H9 (cell line): Measurements from ENCODE around the gene RASL12. TPM values are rescaled to one million over a fixed set of nuclear protein-coding genes. Genes with fewer than 3 reads are reported as not detected.

Source experiments
- DNase-seq: peaks from one replicate; pipeline ENCODE4 v3.0.0-alpha.2; 2017
- H2AFZ ChIP-seq: one replicate; pipeline ENCODE4 v1.6.1; 2013; ENCODE audit warnings: mild to moderate bottlenecking, low read length, control low read depth, moderate library complexity
- H2AK5ac ChIP-seq: 2 replicates; pipeline ENCODE4 v1.6.1; 2013; ENCODE audit warnings: low read length, control low read depth, mixed read lengths; ENCODE audit not compliant: insufficient read length
- H2BK120ac ChIP-seq: one replicate; pipeline ENCODE4 v1.6.1; 2013; ENCODE audit warnings: low read depth, mild to moderate bottlenecking, low read length, control low read depth, inconsistent platforms; ENCODE audit not compliant: poor library complexity, severe bottlenecking
- H2BK12ac ChIP-seq: 2 replicates; pipeline ENCODE4 v1.6.1; 2013; ENCODE audit warnings: low read length, control low read depth, mixed read lengths, low read depth; ENCODE audit not compliant: insufficient read length
- H2BK15ac ChIP-seq: 2 replicates; pipeline ENCODE4 v1.6.1; 2013; ENCODE audit warnings: low read depth, low read length, control low read depth
- H2BK20ac ChIP-seq: one replicate; pipeline ENCODE4 v1.6.1; 2013; ENCODE audit warnings: low read depth, mild to moderate bottlenecking, low read length, control low read depth, inconsistent platforms; ENCODE audit not compliant: poor library complexity, severe bottlenecking
- H2BK5ac ChIP-seq: 2 replicates; pipeline ENCODE4 v1.6.1; 2013; ENCODE audit warnings: low read length, control low read depth, mixed read lengths; ENCODE audit not compliant: insufficient read length
- H3K14ac ChIP-seq: 2 replicates; pipeline ENCODE4 v1.6.1; 2013; ENCODE audit warnings: low read length, control low read depth; ENCODE audit not compliant: insufficient read depth
- H3K18ac ChIP-seq: 2 replicates; pipeline ENCODE4 v1.6.1; 2013; ENCODE audit warnings: low read depth, mild to moderate bottlenecking, mixed read lengths, low read length, control low read depth; ENCODE audit not compliant: insufficient read length
- H3K23ac ChIP-seq: 2 replicates; pipeline ENCODE4 v1.6.1; 2013; ENCODE audit warnings: low read length, control low read depth, mixed read lengths, low read depth; ENCODE audit not compliant: insufficient read length
- H3K23me2 ChIP-seq: 2 replicates; pipeline ENCODE4 v1.6.1; 2013; ENCODE audit warnings: low read depth, mild to moderate bottlenecking, mixed read lengths, low read length, control low read depth; ENCODE audit not compliant: insufficient read length, poor library complexity, severe bottlenecking
- H3K27ac ChIP-seq: 2 replicates; pipeline ENCODE4 v1.5.1; 2013; ENCODE audit warnings: low read length, control low read depth, mixed read lengths, low read depth; ENCODE audit not compliant: insufficient read length
- H3K27me3 ChIP-seq: 2 replicates; pipeline ENCODE4 v1.6.1; 2013; ENCODE audit warnings: low read length, control low read depth, inconsistent platforms; ENCODE audit not compliant: insufficient read depth
- H3K4ac ChIP-seq: 2 replicates; pipeline ENCODE4 v1.6.1; 2013; ENCODE audit warnings: low read depth, mild to moderate bottlenecking, control low read depth, inconsistent platforms, low read length, moderate library complexity
- H3K4me1 ChIP-seq: 2 replicates; pipeline ENCODE4 v1.6.1; 2013; ENCODE audit warnings: low read length, control low read depth, inconsistent platforms; ENCODE audit not compliant: insufficient read depth
- H3K4me2 ChIP-seq: 2 replicates; pipeline ENCODE4 v1.6.1; 2013; ENCODE audit warnings: low read length, control low read depth, mixed read lengths; ENCODE audit not compliant: insufficient read length, insufficient read depth
- H3K56ac ChIP-seq: 2 replicates; pipeline ENCODE4 v1.6.1; 2013; ENCODE audit warnings: low read depth, mild to moderate bottlenecking, mixed read lengths, low read length, control low read depth; ENCODE audit not compliant: insufficient read length
- H3K79me1 ChIP-seq: 2 replicates; pipeline ENCODE4 v1.6.1; 2013; ENCODE audit warnings: low read depth, mild to moderate bottlenecking, moderate library complexity, low read length, control low read depth, inconsistent platforms; ENCODE audit not compliant: insufficient read depth, poor library complexity, severe bottlenecking
- H3K79me2 ChIP-seq: 2 replicates; pipeline ENCODE4 v1.6.1; 2013; ENCODE audit warnings: low read length, control low read depth, inconsistent platforms; ENCODE audit not compliant: insufficient read depth
- H3K9ac ChIP-seq: 2 replicates; pipeline ENCODE4 v1.6.1; 2013; ENCODE audit warnings: low read length, control low read depth, mixed read lengths; ENCODE audit not compliant: insufficient read length; ENCODE audit errors: extremely low read depth
- H3K9me3 ChIP-seq: one replicate; pipeline ENCODE4 v1.6.1; 2013; ENCODE audit warnings: low read depth, low read length, inconsistent platforms; ENCODE audit not compliant: control insufficient read depth
- H3T11ph ChIP-seq: one replicate; pipeline ENCODE4 v1.6.1; 2013; ENCODE audit warnings: mild to moderate bottlenecking, low read length, control low read depth, inconsistent platforms
- H4K20me1 ChIP-seq: one replicate; pipeline ENCODE4 v1.6.1; 2013; ENCODE audit not compliant: control insufficient read depth, insufficient read length, insufficient read depth
- H4K5ac ChIP-seq: 2 replicates; pipeline ENCODE4 v1.6.1; 2013; ENCODE audit warnings: low read depth, mild to moderate bottlenecking, mixed read lengths, low read length, control low read depth; ENCODE audit not compliant: insufficient read length
- H4K8ac ChIP-seq: replicated peaks from 2 replicates; pipeline ENCODE4 v1.6.1; 2013; ENCODE audit warnings: low read length, control low read depth, mixed read lengths, low read depth; ENCODE audit not compliant: insufficient read length
- H4K91ac ChIP-seq: 2 replicates; pipeline ENCODE4 v1.6.1; 2013; ENCODE audit warnings: low read depth, mild to moderate bottlenecking, moderate library complexity, mixed read lengths, low read length, control low read depth; ENCODE audit not compliant: insufficient read length
- H3K27ac Mint-ChIP-seq, 3 experiments: 2 replicates in 2 of 3; 3 replicates in 1 of 3; pipeline ENCODE4 v1.8.0; 2020 to 2021; ENCODE audit warnings: mixed read lengths in 3 of 3, mild to moderate bottlenecking in 1 of 3, moderate library complexity in 1 of 3
- H3K27me3 Mint-ChIP-seq: 2 replicates; pipeline ENCODE4 v1.8.0; 2021; ENCODE audit warnings: low read depth, mild to moderate bottlenecking, moderate library complexity, mixed read lengths
- H3K36me3 Mint-ChIP-seq, 3 experiments: 2 replicates in 2 of 3; 3 replicates in 1 of 3; pipeline ENCODE4 v1.8.0; 2020 to 2021; ENCODE audit warnings: low read depth in 3 of 3, mixed read lengths in 3 of 3; ENCODE audit not compliant: insufficient read depth in 1 of 3
- H3K4me1 Mint-ChIP-seq, 2 experiments: 2 replicates each; pipeline ENCODE4 v1.8.0; 2020; ENCODE audit warnings: mixed read lengths in 2 of 2
- H3K4me3 Mint-ChIP-seq, 2 experiments: 2 replicates in 1 of 2; 3 replicates in 1 of 2; pipeline ENCODE4 v1.8.0; 2020 to 2021; ENCODE audit warnings: mild to moderate bottlenecking in 2 of 2, mixed read lengths in 2 of 2, moderate library complexity in 1 of 2
- H3K9me3 Mint-ChIP-seq, 2 experiments: 2 replicates in 1 of 2; 3 replicates in 1 of 2; pipeline ENCODE4 v1.8.0; 2020; ENCODE audit warnings: mild to moderate bottlenecking in 2 of 2, mixed read lengths in 2 of 2, moderate library complexity in 1 of 2
- WGBS: extraction: QIAGEN DNeasy Blood & Tissue Kit; methylation state at CpG from one replicate; pipeline ENCODE4 v1.1.7; 2013; ENCODE audit warnings: missing lambda C conversion rate, low lambda C conversion rate, mixed read lengths; ENCODE audit not compliant: insufficient read length; ENCODE audit errors: extremely low coverage; 5-methylcytosine and 5-hydroxymethylcytosine counted together
- total RNA-seq: library from RNA; stranded (reverse); gene quantifications from 2 replicates; pipeline ENCODE4 v1.2.1, GENCODE V29; 2021
- TF ChIP-seq, protein P1 (sequence below): fragments of 200-600 bp; sonication (generic); conservative IDR thresholded peaks from 3 replicates; pipeline ENCODE4 v1.8.0; 2021; ENCODE audit warnings: antibody characterized with exemption, mild to moderate bottlenecking

RASL12 gene
- total RNA-seq, 1 experiment from 2014 or later = 7.5 TPM

DNA sequence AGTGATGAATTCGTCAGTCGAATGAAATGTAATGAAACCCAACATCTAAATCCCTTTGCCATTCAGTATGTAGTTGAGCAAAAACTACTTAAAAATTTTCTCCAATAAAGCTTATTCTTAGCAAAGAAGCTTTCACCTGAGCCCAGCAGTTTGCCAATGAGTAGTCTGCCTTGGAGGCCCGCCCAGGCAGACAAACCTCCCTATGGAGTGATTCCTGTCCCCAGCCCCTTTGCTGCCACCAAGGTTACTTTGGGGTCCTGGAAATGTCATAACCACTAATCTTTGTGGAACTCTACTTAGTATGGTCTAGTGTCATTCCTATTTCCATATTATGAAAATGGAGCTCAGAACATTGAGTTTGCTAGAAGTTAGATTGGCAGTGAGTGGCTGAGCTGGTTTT lies 35.1 kb upstream of the RASL12 start:
- Mint-ChIP-seq H3K36me3 (peaks cover 6 to 19% (median 8%) of the 10 kb centered on the region in 3 experiments; a peak in 6 of 7 replicates), H3K27ac (no peak overlapping the region; a peak in 1 of 7 replicates), H3K27me3 (no peaks in the 10 kb centered on the region), H3K9me3 (no peaks in the 10 kb centered on the region), H3K4me1 (peaks cover 4% of the 10 kb centered on the region in 2 experiments; a peak in 3 of 4 replicates), H3K4me3 (no peak overlapping the region)
- Histone ChIP-seq H3K23ac (no peak overlapping the region), H4K20me1 (no peaks in the 10 kb centered on the region), H2BK12ac (no peak overlapping the region), H2BK120ac (no peak overlapping the region), H3K4ac (no peak overlapping the region), H2BK15ac (no peak overlapping the region), H4K5ac (no peak overlapping the region), H3K23me2 (peaks cover 3% of the 10 kb centered on the region), H2BK5ac (no peak overlapping the region), H3K14ac (no peak overlapping the region), H3K27ac (no peak overlapping the region), H4K91ac (no peak overlapping the region), H3K18ac (no peak overlapping the region), H2BK20ac (no peak overlapping the region), H3K9ac (no peak overlapping the region), H2AK5ac (no peak overlapping the region), H3K79me1 (no peaks in the 10 kb centered on the region), H2AFZ (no peak overlapping the region), H3T11ph (no peak overlapping the region), H3K4me2 (no peak overlapping the region), H3K4me1 (no peaks in the 10 kb centered on the region), H3K79me2 (no peaks in the 10 kb centered on the region), H3K9me3 (no peaks in the 10 kb centered on the region), H3K27me3 (no peaks in the 10 kb centered on the region), H4K8ac (no peak overlapping the region), H3K56ac (no peak overlapping the region)
- WGBS = no CpG with 5 or more reads among the region's 3 CpGs
- DNase-seq = no peak
- TF ChIP-seq, protein P1, sequence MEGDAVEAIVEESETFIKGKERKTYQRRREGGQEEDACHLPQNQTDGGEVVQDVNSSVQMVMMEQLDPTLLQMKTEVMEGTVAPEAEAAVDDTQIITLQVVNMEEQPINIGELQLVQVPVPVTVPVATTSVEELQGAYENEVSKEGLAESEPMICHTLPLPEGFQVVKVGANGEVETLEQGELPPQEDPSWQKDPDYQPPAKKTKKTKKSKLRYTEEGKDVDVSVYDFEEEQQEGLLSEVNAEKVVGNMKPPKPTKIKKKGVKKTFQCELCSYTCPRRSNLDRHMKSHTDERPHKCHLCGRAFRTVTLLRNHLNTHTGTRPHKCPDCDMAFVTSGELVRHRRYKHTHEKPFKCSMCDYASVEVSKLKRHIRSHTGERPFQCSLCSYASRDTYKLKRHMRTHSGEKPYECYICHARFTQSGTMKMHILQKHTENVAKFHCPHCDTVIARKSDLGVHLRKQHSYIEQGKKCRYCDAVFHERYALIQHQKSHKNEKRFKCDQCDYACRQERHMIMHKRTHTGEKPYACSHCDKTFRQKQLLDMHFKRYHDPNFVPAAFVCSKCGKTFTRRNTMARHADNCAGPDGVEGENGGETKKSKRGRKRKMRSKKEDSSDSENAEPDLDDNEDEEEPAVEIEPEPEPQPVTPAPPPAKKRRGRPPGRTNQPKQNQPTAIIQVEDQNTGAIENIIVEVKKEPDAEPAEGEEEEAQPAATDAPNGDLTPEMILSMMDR = no peak
